CD4-positive, alpha-beta T cell treated with Interleukin-10 for 1 hour (primary cell): ENCODE data around the gene NEU1.
"Not testable (repeated sequence)": the region's sequence is repeated elsewhere in the genome, so short reads cannot be mapped to it uniquely, and the experiment has no call there.

ENCODE experiments used
- DNase-seq: peaks from one replicate; pipeline ENCODE4 v3.0.0-alpha.2; 2020

Gene NEU1

GRCh38 chr6:31815025-31815838, 47.4 kb downstream of the NEU1 start, which contains the start of the genes HSPA1A and HSPA1L:
Gene HSPA1A, plus strand, starts transcription at chr6:31815543. Its CDS starts 214 bp downstream, at chr6:31815757.
Gene HSPA1L, minus strand, starts transcription at chr6:31815283. Its CDS starts 3,311 bp downstream, at chr6:31811972.
- peak; percentile 86 for DNase-seq

GRCh38 chr6:31814677-31815024, 48.0 kb downstream of the NEU1 start:
- DNase-seq, result peak; percentile 78

- DNase-seq, result no peak
Observed at GRCh38 chr6:31813465-31813849, 49.2 kb downstream of the NEU1 start.

- DNase-seq, result no peak
Observed at GRCh38 chr6:31811645-31812044, 51.0 kb downstream of the NEU1 start.

- DNase-seq, result not testable (repeated sequence)
Observed at GRCh38 chr6:31808599-31808998, 54.0 kb downstream of the NEU1 start.
